ENCODE data around the gene SHOC2. TPM values are rescaled to one million over a fixed set of nuclear protein-coding genes. Genes with fewer than 3 reads are reported as not detected.

SHOC2 gene
- total and polyA plus RNA-seq, 2 donors from 2014 or later = 18.0 to 66.8 TPM

- no peak for FAIRE-seq
- no peaks in the 10 kb centered on the region for H3K9me3 ChIP-seq (ENCODE audit: control insufficient read depth in 2 of 3, insufficient read depth in 1 of 3, low read length in 3 of 3)
- no peak for DNase-seq
- H3K9ac ChIP-seq (ENCODE audit: low read length in 3 of 3) = no peak overlapping the region
- intact Hi-C loops (cut with DNase I) = no loop called here
- no peaks in the 10 kb centered on the region for H3K27me3 ChIP-seq (ENCODE audit: control insufficient read depth, insufficient read depth, low read length)
- H3K27ac ChIP-seq (ENCODE audit: low read depth in 2 of 2, low read length in 2 of 2) = no peak overlapping the region
- no peaks in the 10 kb centered on the region for H3K4me1 ChIP-seq (ENCODE audit: control insufficient read depth in 2 of 3, insufficient read depth in 2 of 3, low read depth in 1 of 3, low read length in 3 of 3)
- no peak for TF ChIP-seq CTCF (IDR thresholded peaks at IDR 0.05; ENCODE audit: borderline replicate concordance, extremely low read depth, insufficient read depth)
- peaks cover 0 to 5% (median under 1%) of the 10 kb centered on the region in 3 donors for H3K36me3 ChIP-seq (ENCODE audit: control insufficient read depth in 2 of 3, insufficient read depth in 3 of 3, low read length in 3 of 3)
- no peak overlapping the region for H3K4me3 ChIP-seq (ENCODE audit: low read length in 3 of 3)
These were observed 17.2 kb upstream of the SHOC2 start for GRCh38 chr10:110901954-110902819.

GRCh38 chr10:110903280-110904278 is 15.8 kb upstream of the SHOC2 start:
- no peak for FAIRE-seq
- H3K36me3 ChIP-seq (ENCODE audit: control insufficient read depth in 2 of 3, insufficient read depth in 3 of 3, low read length in 3 of 3) = peaks cover 0 to 3% (median 0%) of the 10 kb centered on the region in 3 donors

DNA sequence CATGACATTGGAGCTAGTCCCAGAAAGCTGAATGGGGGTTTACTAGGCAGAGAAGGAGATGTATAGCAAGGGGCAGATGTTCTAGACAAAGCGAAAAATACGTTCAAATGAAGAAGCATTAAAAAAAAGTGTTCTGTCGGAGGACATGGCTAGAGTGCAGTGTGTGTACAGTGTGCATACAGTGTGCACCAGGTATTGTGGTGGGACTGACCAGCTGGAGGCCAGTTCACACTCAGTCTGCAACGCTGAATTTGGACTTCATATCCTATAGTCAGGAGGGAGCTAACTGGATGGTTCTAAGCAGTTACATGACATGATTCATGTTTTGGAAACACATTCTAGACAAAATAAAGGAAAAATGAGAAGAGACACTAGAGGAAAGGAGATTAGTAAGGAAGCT is 9.3 kb upstream of the SHOC2 start:
- no peak for FAIRE-seq
- Histone ChIP-seq H3K4me1 (ENCODE audit: control insufficient read depth in 2 of 3, insufficient read depth in 2 of 3, low read depth in 1 of 3, low read length in 3 of 3) (no peaks in the 10 kb centered on the region), H3K36me3 (ENCODE audit: control insufficient read depth in 2 of 3, insufficient read depth in 3 of 3, low read length in 3 of 3) (peaks cover 0 to 2% (median 0%) of the 10 kb centered on the region in 3 donors), H3K27ac (ENCODE audit: low read depth in 2 of 2, low read length in 2 of 2) (no peak overlapping the region), H3K4me3 (ENCODE audit: low read length in 3 of 3) (no peak overlapping the region), H3K9ac (ENCODE audit: low read length in 3 of 3) (no peak overlapping the region), H3K27me3 (ENCODE audit: control insufficient read depth, insufficient read depth, low read length) (no peaks in the 10 kb centered on the region), H3K9me3 (ENCODE audit: control insufficient read depth in 2 of 3, insufficient read depth in 1 of 3, low read length in 3 of 3) (no peaks in the 10 kb centered on the region)
- TF ChIP-seq CTCF (IDR thresholded peaks at IDR 0.05; ENCODE audit: borderline replicate concordance, extremely low read depth, insufficient read depth) = no peak
- no peak for DNase-seq
- intact Hi-C loops (cut with DNase I) = no loop called here

More at GRCh38 chr10:110903280-110904278, 15.8 kb upstream of the SHOC2 start:
- DNase-seq = no peak
- no peaks in the 10 kb centered on the region for H3K27me3 ChIP-seq (ENCODE audit: control insufficient read depth, insufficient read depth, low read length)
- H3K9me3 ChIP-seq (ENCODE audit: control insufficient read depth in 2 of 3, insufficient read depth in 1 of 3, low read length in 3 of 3) = no peaks in the 10 kb centered on the region
- intact Hi-C loops (cut with DNase I) = no loop called here
- H3K4me1 ChIP-seq (ENCODE audit: control insufficient read depth in 2 of 3, insufficient read depth in 2 of 3, low read depth in 1 of 3, low read length in 3 of 3) = no peaks in the 10 kb centered on the region
- TF ChIP-seq CTCF (IDR thresholded peaks at IDR 0.05; ENCODE audit: borderline replicate concordance, extremely low read depth, insufficient read depth) = no peak
- H3K4me3 ChIP-seq (ENCODE audit: low read length in 3 of 3) = no peak overlapping the region
- no peak overlapping the region for H3K27ac ChIP-seq (ENCODE audit: low read depth in 2 of 2, low read length in 2 of 2)
- no peak overlapping the region for H3K9ac ChIP-seq (ENCODE audit: low read length in 3 of 3)

Measured in kidney (tissue), 14 donors.